Spinal cord (tissue), 10 donors: ENCODE results near the gene CLEC1B. TPM values are rescaled to one million over a fixed set of nuclear protein-coding genes. Genes with fewer than 3 reads are reported as not detected.
"Not testable (repeated sequence)": the region's sequence is repeated elsewhere in the genome, so short reads cannot be mapped to it uniquely, and the experiment has no call there.

Source experiments
- DNase-seq, 6 donors: peaks; one replicate each; pipeline versions ENCODE4 v3.0.0 to v3.0.0-alpha.2; 2013 to 2015; ENCODE audit warnings: low spot score in 6 of 6, low read depth in 4 of 6
- H3K27ac ChIP-seq: one replicate; pipeline ENCODE4 v1.5.1; 2013; ENCODE audit warnings: low read depth, low read length, control low read depth
- H3K27me3 ChIP-seq: one replicate; pipeline ENCODE4 v1.6.1; 2013; ENCODE audit warnings: low read length; ENCODE audit not compliant: control insufficient read depth, insufficient read depth
- H3K36me3 ChIP-seq: one replicate; pipeline ENCODE4 v1.6.1; 2013; ENCODE audit warnings: low read length; ENCODE audit not compliant: control insufficient read depth, insufficient read depth
- H3K4me1 ChIP-seq: one replicate; pipeline ENCODE4 v1.6.1; 2013; ENCODE audit warnings: low read length; ENCODE audit not compliant: control insufficient read depth, insufficient read depth
- H3K4me3 ChIP-seq: one replicate; pipeline ENCODE4 v1.5.1; 2013; ENCODE audit warnings: low read depth, low read length, control low read depth
- H3K9me3 ChIP-seq: one replicate; pipeline ENCODE4 v1.6.1; 2013; ENCODE audit warnings: low read length; ENCODE audit not compliant: control insufficient read depth, insufficient read depth
- WGBS: methylation state at CpG from one replicate; pipeline ENCODE4 v1.1.5; 2013; ENCODE audit warnings: missing lambda C conversion rate; ENCODE audit not compliant: insufficient coverage; 5-methylcytosine and 5-hydroxymethylcytosine counted together
- polyA plus RNA-seq, 2 donors: library from polyadenylated mRNA; unstranded; fragments of 120-200 nt; gene quantifications; one replicate each; pipeline ENCODE4 v1.2.1, GENCODE V29; 2013; ENCODE audit not compliant: insufficient read length in 2 of 2
- total RNA-seq, 2 donors: library from RNA; depleted of rRNA in 1 of 2; stranded (reverse); fragments of 120-200 nt in 1 of 2; fragments of >200 nt in 1 of 2; gene quantifications; one replicate each; pipeline versions ENCODE4 v1.2.3 to v1.2.4, GENCODE V29; 2013 to 2014
- donor health status: healthy.

CLEC1B gene
- total and polyA plus RNA-seq, 4 donors: 0.30 to 0.69 (median 0.50) TPM; not detected in 1

GRCh38 chr12:9957834-9958233 is 41.1 kb downstream of the CLEC1B start:
- Histone ChIP-seq H3K36me3 (no peaks in the 10 kb centered on the region), H3K9me3 (no peaks in the 10 kb centered on the region), H3K27ac (no peak overlapping the region), H3K4me1 (no peaks in the 10 kb centered on the region), H3K4me3 (no peak overlapping the region), H3K27me3 (no peaks in the 10 kb centered on the region)
- no peak for DNase-seq

GRCh38 chr12:9952954-9953729 is 45.8 kb downstream of the CLEC1B start:
- no CpG with 5 or more reads among the region's 55 CpGs for WGBS
- H3K36me3 ChIP-seq, H3K9me3 ChIP-seq, H3K4me3 ChIP-seq, H3K27me3 ChIP-seq, H3K4me1 ChIP-seq, H3K27ac ChIP-seq, DNase-seq: not testable (repeated sequence)

GRCh38 chr12:9951026-9951675 is 47.8 kb downstream of the CLEC1B start:
- WGBS: 85% methylated on average over 4 of the region's 5 CpGs
- Histone ChIP-seq H3K9me3 (no peaks in the 10 kb centered on the region), H3K4me3 (no peak overlapping the region), H3K27me3 (no peaks in the 10 kb centered on the region), H3K27ac (no peak overlapping the region), H3K4me1 (no peaks in the 10 kb centered on the region), H3K36me3 (no peaks in the 10 kb centered on the region)
- DNase-seq: no peak

- no peaks in the 10 kb centered on the region for H3K9me3 ChIP-seq
- H3K4me1 ChIP-seq: no peaks in the 10 kb centered on the region
- no peak for DNase-seq
- no peaks in the 10 kb centered on the region for H3K27me3 ChIP-seq
- no peak overlapping the region for H3K27ac ChIP-seq
- no peaks in the 10 kb centered on the region for H3K36me3 ChIP-seq
- no peak overlapping the region for H3K4me3 ChIP-seq
- no CpG with 5 or more reads among the region's 3 CpGs for WGBS
Measured at GRCh38 chr12:9948606-9949296, 50.2 kb downstream of the CLEC1B start.

GRCh38 chr12:9947674-9948073 is 51.2 kb downstream of the CLEC1B start:
- no peak overlapping the region for H3K27ac ChIP-seq
- no peaks in the 10 kb centered on the region for H3K9me3 ChIP-seq
- H3K36me3 ChIP-seq: no peaks in the 10 kb centered on the region
- peaks cover 4% of the 10 kb centered on the region for H3K4me1 ChIP-seq
- no peak overlapping the region for H3K4me3 ChIP-seq
- no CpG with 5 or more reads among the region's 3 CpGs for WGBS
- no peak for DNase-seq
- peaks cover 2% of the 10 kb centered on the region for H3K27me3 ChIP-seq

GRCh38 chr12:9944391-9944790 is 54.5 kb downstream of the CLEC1B start:
- 80% methylated on average over 1 of the region's 2 CpGs for WGBS
- Histone ChIP-seq H3K27me3 (peaks cover 2% of the 10 kb centered on the region), H3K36me3 (no peaks in the 10 kb centered on the region), H3K27ac (no peak overlapping the region), H3K9me3 (no peaks in the 10 kb centered on the region), H3K4me1 (peaks cover 4% of the 10 kb centered on the region), H3K4me3 (no peak overlapping the region)
- DNase-seq: peak in 1 of 6 donors; percentile 3

- DNase-seq: peak in 1 of 6 donors; percentile 54
- peaks cover 2% of the 10 kb centered on the region for H3K27me3 ChIP-seq
- H3K4me3 ChIP-seq: peak overlapping the region; percentile 35
- 43% methylated on average over 15 of the region's 19 CpGs for WGBS
- no peak overlapping the region for H3K27ac ChIP-seq
- H3K4me1 ChIP-seq: peaks cover 4% of the 10 kb centered on the region
- H3K9me3 ChIP-seq: no peaks in the 10 kb centered on the region
- H3K36me3 ChIP-seq: no peaks in the 10 kb centered on the region
Measured at GRCh38 chr12:9943240-9943639, 55.7 kb downstream of the CLEC1B start.

Other genes starting within 250 kb of the CLEC1B start
- gene CD69, start 238.2 kb downstream of the CLEC1B start, total RNA-seq: 1 to 10 TPM; 1.4 to 9.6 TPM
- gene CD69, start 238.2 kb downstream of the CLEC1B start, polyA plus RNA-seq: 1 to 10 TPM in 1 of 2 donors, under 1 TPM in 1; 0.63 to 1.8 TPM
- under 1 TPM; 0.22 to 0.40 TPM for gene KLRF1, start 171.6 kb downstream of the CLEC1B start, total RNA-seq
- under 1 TPM; 0.21 to 0.24 TPM for gene KLRF1, start 171.6 kb downstream of the CLEC1B start, polyA plus RNA-seq
- gene CLEC2B, start 129.8 kb downstream of the CLEC1B start, total RNA-seq: 10 to 100 TPM; 13.7 to 18.7 TPM
- gene CLEC2B, start 129.8 kb downstream of the CLEC1B start, polyA plus RNA-seq: 1 to 10 TPM in 1 of 2 donors, under 1 TPM in 1; 0.90 to 2.4 TPM
- gene KLRF2, start 117.6 kb downstream of the CLEC1B start, total RNA-seq: not detected
- not detected for gene KLRF2, start 117.6 kb downstream of the CLEC1B start, polyA plus RNA-seq
- under 1 TPM in 1 of 2 donors, not detected in 1; 0.17 TPM for gene CLEC2A, start 66.8 kb downstream of the CLEC1B start, total RNA-seq
- gene CLEC2A, start 66.8 kb downstream of the CLEC1B start, polyA plus RNA-seq: not detected
- gene CLEC12A, start 27.7 kb downstream of the CLEC1B start, total RNA-seq: 10 to 100 TPM in 1 of 2 donors, under 1 TPM in 1; 0.33 to 10.8 TPM
- 1 to 10 TPM in 1 of 2 donors, under 1 TPM in 1; 0.75 to 1.6 TPM for gene CLEC12A, start 27.7 kb downstream of the CLEC1B start, polyA plus RNA-seq
- gene CLEC12B, start 11.5 kb upstream of the CLEC1B start, total RNA-seq: 1 to 10 TPM in 1 of 2 donors, not detected in 1; 1.2 TPM
- gene CLEC12B, start 11.5 kb upstream of the CLEC1B start, polyA plus RNA-seq: under 1 TPM in 1 of 2 donors, not detected in 1; 0.06 TPM
- under 1 TPM; 0.28 to 0.59 TPM for gene CLEC9A, start 31.6 kb upstream of the CLEC1B start, total RNA-seq
- gene CLEC9A, start 31.6 kb upstream of the CLEC1B start, polyA plus RNA-seq: under 1 TPM in 1 of 2 donors, not detected in 1; 0.30 TPM
- gene CLEC1A, start 99.9 kb upstream of the CLEC1B start, total RNA-seq: 10 to 100 TPM in 1 of 2 donors, 1 to 10 TPM in 1; 6.9 to 14.9 TPM
- 1 to 10 TPM; 2.5 to 6.3 TPM for gene CLEC1A, start 99.9 kb upstream of the CLEC1B start, polyA plus RNA-seq
- 1 to 10 TPM; 4.7 to 9.9 TPM for gene CLEC7A, start 131.1 kb upstream of the CLEC1B start, total RNA-seq
- 1 to 10 TPM; 2.5 to 4.4 TPM for gene CLEC7A, start 131.1 kb upstream of the CLEC1B start, polyA plus RNA-seq
- 10 to 100 TPM in 1 of 2 donors, 1 to 10 TPM in 1; 6.3 to 27.2 TPM for gene OLR1, start 173.0 kb upstream of the CLEC1B start, total RNA-seq
- gene OLR1, start 173.0 kb upstream of the CLEC1B start, polyA plus RNA-seq: 10 to 100 TPM; 16.0 to 26.8 TPM
- gene TMEM52B, start 179.9 kb upstream of the CLEC1B start, total RNA-seq: 1 to 10 TPM in 1 of 2 donors, under 1 TPM in 1; 0.83 to 1.8 TPM
- 1 to 10 TPM; 2.1 to 2.7 TPM for gene TMEM52B, start 179.9 kb upstream of the CLEC1B start, polyA plus RNA-seq
- gene GABARAPL1, start 213.8 kb upstream of the CLEC1B start, total RNA-seq: 100 to 1,000 TPM; 115 to 185 TPM
- gene GABARAPL1, start 213.8 kb upstream of the CLEC1B start, polyA plus RNA-seq: 100 to 1,000 TPM; 186 to 199 TPM